Activated CD8-positive, alpha-beta memory T cell treated with anti-CD3 and anti-CD28 coated beads, Interleukin-2, amount 50 U/mL, for 24 hours (primary cell): ENCODE results near the gene STARD3NL.
"Not testable (repeated sequence)": the region's sequence is repeated elsewhere in the genome, so short reads cannot be mapped to it uniquely, and the experiment has no call there.

ENCODE experiments used
- DNase-seq: peaks from one replicate; pipeline ENCODE4 v3.0.0-alpha.2; 2020; ENCODE audit errors: extremely low read depth

Gene STARD3NL

GRCh38 chr7:38223306-38223705 lies 45.3 kb downstream of the STARD3NL start:
- DNase-seq = no peak

- no peak for DNase-seq
These were observed 46.3 kb downstream of the STARD3NL start for GRCh38 chr7:38224392-38224791.

GRCh38 chr7:38229386-38229785 lies 51.3 kb downstream of the STARD3NL start:
- DNase-seq = no peak

DNA sequence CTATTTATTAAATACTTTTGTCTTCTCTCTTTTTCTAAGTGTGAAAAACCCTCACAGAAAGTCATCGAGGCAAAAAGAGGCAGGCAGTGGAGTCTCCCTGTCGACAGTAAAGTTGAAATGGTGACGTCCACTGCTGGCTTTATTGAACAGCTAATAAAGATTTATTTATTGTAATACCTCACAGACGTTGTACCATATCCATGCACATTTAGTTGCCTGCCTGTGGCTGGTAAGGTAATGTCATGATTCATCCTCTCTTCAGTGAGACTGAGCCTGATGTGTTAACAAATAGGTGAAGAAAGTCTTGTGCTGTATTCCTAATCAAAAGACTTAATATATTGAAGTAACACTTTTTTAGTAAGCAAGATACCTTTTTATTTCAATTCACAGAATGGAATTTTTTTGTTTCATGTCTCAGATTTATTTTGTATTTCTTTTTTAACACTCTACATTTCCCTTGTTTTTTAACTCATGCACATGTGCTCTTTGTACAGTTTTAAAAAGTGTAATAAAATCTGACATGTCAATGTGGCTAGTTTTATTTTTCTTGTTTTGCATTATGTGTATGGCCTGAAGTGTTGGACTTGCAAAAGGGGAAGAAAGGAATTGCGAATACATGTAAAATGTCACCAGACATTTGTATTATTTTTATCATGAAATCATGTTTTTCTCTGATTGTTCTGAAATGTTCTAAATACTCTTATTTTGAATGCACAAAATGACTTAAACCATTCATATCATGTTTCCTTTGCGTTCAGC lies 52.0 kb downstream of the STARD3NL start:
- no peak for DNase-seq

- DNase-seq = peak; percentile 64
These were observed 54.7 kb downstream of the STARD3NL start for GRCh38 chr7:38232502-38233366.

GRCh38 chr7:38234759-38235158 lies 56.7 kb downstream of the STARD3NL start:
- DNase-seq = not testable (repeated sequence)

DNA sequence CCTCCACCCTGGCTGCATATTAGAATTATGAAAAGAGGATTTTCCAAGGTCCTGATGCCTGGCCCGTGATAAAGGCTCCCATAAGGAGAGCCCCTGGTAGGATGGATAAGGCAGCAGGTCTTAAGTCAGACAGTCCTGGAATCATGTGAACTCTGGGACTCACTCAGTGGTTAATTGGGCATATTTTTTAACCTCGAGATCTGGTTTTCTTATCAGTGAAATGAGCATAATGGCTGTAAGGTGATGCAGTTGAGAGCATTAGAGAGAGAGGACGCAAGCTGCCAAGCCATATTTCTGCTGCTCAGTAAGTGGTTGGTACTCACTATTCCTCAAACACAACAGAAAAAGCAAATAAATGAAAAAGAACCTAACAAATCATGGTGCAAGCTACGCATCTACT lies 57.6 kb downstream of the STARD3NL start:
- DNase-seq = no peak

GRCh38 chr7:38239129-38239528 lies 61.1 kb downstream of the STARD3NL start:
- not testable (repeated sequence) for DNase-seq

GRCh38 chr7:38241071-38241470 lies 63.0 kb downstream of the STARD3NL start:
- no peak for DNase-seq

DNA sequence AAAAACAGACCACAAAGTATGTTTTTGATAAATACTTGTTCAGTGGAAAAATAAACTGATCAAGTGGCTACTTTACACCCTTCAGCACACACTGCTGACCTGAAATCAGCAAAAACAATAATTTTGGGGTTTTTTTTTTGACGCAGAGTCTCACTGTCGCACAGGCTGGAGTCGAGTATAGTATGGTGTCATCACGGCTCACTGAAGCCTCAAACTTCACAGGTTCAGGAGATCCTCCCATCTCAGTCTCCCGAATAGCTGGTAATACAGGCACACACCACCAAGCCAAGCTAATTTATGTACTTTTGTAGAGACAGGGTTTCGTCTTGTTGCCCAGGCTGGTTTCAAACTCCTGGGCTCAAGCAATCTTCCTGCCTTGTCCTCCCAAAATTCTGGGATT lies 64.8 kb downstream of the STARD3NL start:
- DNase-seq = no peak

GRCh38 chr7:38243345-38243744 lies 65.3 kb downstream of the STARD3NL start:
- DNase-seq = not testable (repeated sequence)

GRCh38 chr7:38244516-38244915 lies 66.5 kb downstream of the STARD3NL start:
- DNase-seq = no peak

GRCh38 chr7:38245409-38245977 lies 67.4 kb downstream of the STARD3NL start:
- no peak for DNase-seq

DNA sequence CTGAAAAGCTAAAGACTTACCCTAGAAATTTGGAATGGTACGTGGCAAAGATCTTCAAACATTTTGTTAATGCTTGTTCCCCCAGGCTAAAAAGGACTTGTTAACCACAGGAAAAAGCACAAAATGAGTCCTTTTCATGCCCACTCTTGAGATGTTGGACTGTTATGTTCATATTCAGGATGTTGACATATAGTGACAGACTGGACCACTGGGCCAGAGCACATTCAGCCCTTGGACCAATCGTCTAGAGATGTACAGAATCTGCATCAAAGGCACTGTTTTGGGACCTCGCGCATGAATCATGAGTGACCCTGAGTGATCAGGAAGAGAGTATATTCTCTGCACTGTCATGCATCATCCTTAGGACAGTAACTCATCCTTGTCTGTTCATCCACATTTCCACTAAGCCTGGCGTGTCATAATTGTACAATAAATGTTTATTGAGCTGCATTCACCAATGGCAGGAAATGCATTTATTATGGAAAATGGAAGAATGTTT lies 70.1 kb downstream of the STARD3NL start:
- no peak for DNase-seq

GRCh38 chr7:38249849-38250248 lies 71.8 kb downstream of the STARD3NL start:
- DNase-seq = not testable (repeated sequence)

DNA sequence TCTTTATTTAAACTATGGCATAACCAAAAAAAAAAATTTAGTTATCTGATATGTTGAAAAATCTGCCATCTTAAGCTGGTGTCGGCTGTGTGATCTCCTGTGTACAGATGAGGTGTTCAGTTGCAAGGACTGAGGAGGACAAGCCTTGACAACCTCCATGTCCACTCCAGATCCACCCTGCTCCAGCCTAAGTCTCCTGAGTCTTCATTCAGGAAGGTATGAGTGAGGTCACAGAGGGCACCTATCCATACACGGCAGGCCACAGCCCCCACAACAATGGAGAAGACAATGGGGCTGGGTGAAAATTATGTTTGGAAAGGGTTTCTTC lies 79.3 kb downstream of the STARD3NL start:
- DNase-seq = no peak

- not testable (repeated sequence) for DNase-seq
These were observed 81.1 kb downstream of the STARD3NL start for GRCh38 chr7:38259157-38259556.

GRCh38 chr7:38261601-38262000 lies 83.6 kb downstream of the STARD3NL start:
- not testable (repeated sequence) for DNase-seq

- not testable (repeated sequence) for DNase-seq
These were observed 84.0 kb downstream of the STARD3NL start for GRCh38 chr7:38262026-38262425.

GRCh38 chr7:38262545-38262944 lies 84.5 kb downstream of the STARD3NL start:
- no peak for DNase-seq

GRCh38 chr7:38263274-38263673 lies 85.2 kb downstream of the STARD3NL start:
- DNase-seq = not testable (repeated sequence)

DNA sequence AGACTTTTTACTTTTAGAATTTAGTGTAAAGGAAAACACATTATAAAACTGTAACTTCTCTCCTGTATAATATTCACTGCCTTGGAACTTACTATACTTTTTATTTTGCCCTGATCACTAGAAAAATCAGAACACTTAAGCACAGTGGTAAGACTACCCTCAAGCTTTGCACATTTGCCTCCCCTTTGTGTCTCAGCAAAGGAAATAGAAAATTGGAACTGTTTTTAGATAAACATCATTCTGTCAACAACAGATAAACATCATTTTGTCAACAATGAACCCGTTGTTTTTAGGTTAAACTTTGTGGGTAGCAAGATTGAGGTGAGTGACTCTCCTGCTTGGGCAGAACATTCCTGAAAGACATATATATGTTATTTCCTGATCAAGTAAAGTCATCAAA lies 86.6 kb downstream of the STARD3NL start:
- DNase-seq = not testable (repeated sequence)
